ENCODE data around the gene AKNAD1.

AKNAD1 gene

GRCh38 chr1:108852221-108852975 is 4.5 kb downstream of the AKNAD1 start:
- TF ChIP-seq CTCF (IDR thresholded peaks at IDR 0.05; ENCODE audit: low read depth, low read length), result no peak
- no peak overlapping the region for H3K4me3 ChIP-seq (ENCODE audit: low read depth, low read length)

- no peak for TF ChIP-seq CTCF (IDR thresholded peaks at IDR 0.05; ENCODE audit: low read depth, low read length)
- H3K4me3 ChIP-seq (ENCODE audit: low read depth, low read length), result no peak overlapping the region
These were observed 5.3 kb downstream of the AKNAD1 start for GRCh38 chr1:108851567-108851966.

GRCh38 chr1:108850929-108851328 is 6.0 kb downstream of the AKNAD1 start:
- H3K4me3 ChIP-seq (ENCODE audit: low read depth, low read length), result no peak overlapping the region
- TF ChIP-seq CTCF (IDR thresholded peaks at IDR 0.05; ENCODE audit: low read depth, low read length), result no peak

GRCh38 chr1:108848806-108849205 is 8.1 kb downstream of the AKNAD1 start:
- TF ChIP-seq CTCF (IDR thresholded peaks at IDR 0.05; ENCODE audit: low read depth, low read length), result no peak
- H3K4me3 ChIP-seq (ENCODE audit: low read depth, low read length), result no peak overlapping the region

GRCh38 chr1:108847494-108847893 is 9.4 kb downstream of the AKNAD1 start:
- TF ChIP-seq CTCF (IDR thresholded peaks at IDR 0.05; ENCODE audit: low read depth, low read length), result no peak
- no peak overlapping the region for H3K4me3 ChIP-seq (ENCODE audit: low read depth, low read length)

GRCh38 chr1:108845991-108846390 is 10.9 kb downstream of the AKNAD1 start:
- no peak overlapping the region for H3K4me3 ChIP-seq (ENCODE audit: low read depth, low read length)
- no peak for TF ChIP-seq CTCF (IDR thresholded peaks at IDR 0.05; ENCODE audit: low read depth, low read length)

GRCh38 chr1:108845446-108845845 is 11.4 kb downstream of the AKNAD1 start:
- TF ChIP-seq CTCF (IDR thresholded peaks at IDR 0.05; ENCODE audit: low read depth, low read length), result no peak
- no peak overlapping the region for H3K4me3 ChIP-seq (ENCODE audit: low read depth, low read length)

Measured in WI38 (cell line).